H1 (cell line): ENCODE data around the gene NSA2. TPM values are rescaled to one million over a fixed set of nuclear protein-coding genes. Genes with fewer than 3 reads are reported as not detected.

ENCODE experiments used
- CTCF ChIA-PET: fragments of 300-600 bp; sonication (Branson Sonifier 250); formaldehyde crosslinking; loops from one replicate; lab custom pipeline; 2021; ENCODE audit not compliant: partially characterized antibody; lab: Charles Lee
- POLR2A ChIA-PET: fragments of 300-600 bp; sonication (Branson Sonifier 250); formaldehyde crosslinking; loops from one replicate; lab custom pipeline; 2021; ENCODE audit warnings: inconsistent platforms; ENCODE audit not compliant: partially characterized antibody; lab: Charles Lee
- DNase-seq, 2 experiments: peaks; one replicate each; pipeline versions ENCODE4 v3.0.0 to v3.0.0-alpha.2; 2010 to 2022; ENCODE audit warnings: low spot score in 2 of 2, low read depth in 1 of 2, mixed read lengths in 1 of 2
- FAIRE-seq: peaks from 2 replicates; lab custom pipeline; 2011; peaks lifted over from hg19 to GRCh38; lab: Jason Lieb, UNC
- H2AFZ ChIP-seq: 2 replicates; pipeline ENCODE4 v1.8.1; 2012; ENCODE audit warnings: low read length, inconsistent platforms
- H2AK5ac ChIP-seq: 2 replicates; pipeline ENCODE4 v1.6.1; 2013; ENCODE audit warnings: low read depth, low read length
- H2BK120ac ChIP-seq: replicated peaks from 2 replicates; pipeline ENCODE3; 2013; ENCODE audit warnings: low read depth, low read length, inconsistent platforms
- H2BK12ac ChIP-seq: 2 replicates; pipeline ENCODE4 v1.6.1; 2013; ENCODE audit warnings: low read depth, low read length
- H2BK15ac ChIP-seq: 2 replicates; pipeline ENCODE4 v1.6.1; 2013; ENCODE audit warnings: low read length
- H2BK20ac ChIP-seq: 2 replicates; pipeline ENCODE4 v1.6.1; 2013; ENCODE audit warnings: low read length
- H2BK5ac ChIP-seq: 2 replicates; pipeline ENCODE4 v1.6.1; 2013; ENCODE audit warnings: low read depth, low read length
- H3K14ac ChIP-seq: 2 replicates; pipeline ENCODE4 v1.6.1; 2013; ENCODE audit warnings: inconsistent platforms; ENCODE audit not compliant: insufficient read length
- H3K18ac ChIP-seq: 2 replicates; pipeline ENCODE4 v1.6.1; 2013; ENCODE audit warnings: low read length; ENCODE audit errors: extremely low read depth
- H3K23ac ChIP-seq: 2 replicates; pipeline ENCODE4 v1.6.1; 2013; ENCODE audit warnings: inconsistent platforms; ENCODE audit not compliant: insufficient read length
- H3K23me2 ChIP-seq: 2 replicates; pipeline ENCODE4 v1.6.1; 2013; ENCODE audit warnings: low read depth, low read length
- H3K27ac ChIP-seq: 2 replicates; pipeline ENCODE4 v1.6.1; 2011; ENCODE audit warnings: low read depth, low read length, inconsistent platforms
- H3K27me3 ChIP-seq, 4 experiments: replicated peaks in 1 of 4; 1 replicate in 1 of 4; 2 replicates in 3 of 4; pipeline versions ENCODE4 v1.6.1 to v1.8.1; 2011 to 2013; ENCODE audit warnings: low read length in 3 of 4, mild to moderate bottlenecking in 3 of 4, inconsistent platforms in 2 of 4, mixed read lengths in 2 of 4, moderate library complexity in 1 of 4; ENCODE audit not compliant: control insufficient read depth in 3 of 4, insufficient read depth in 3 of 4; ENCODE audit errors: extremely low read depth in 1 of 4
- H3K36me3 ChIP-seq, 4 experiments: 2 replicates each; pipeline versions ENCODE4 v1.6.1 to v1.8.1; 2011 to 2013; ENCODE audit warnings: mild to moderate bottlenecking in 4 of 4, low read length in 3 of 4, moderate library complexity in 2 of 4, control low read depth in 1 of 4, inconsistent platforms in 1 of 4; ENCODE audit not compliant: insufficient read depth in 4 of 4, control insufficient read depth in 2 of 4
- H3K4ac ChIP-seq: replicated peaks from 2 replicates; pipeline ENCODE3; 2013; ENCODE audit warnings: low read length, low read depth, mixed read lengths, inconsistent platforms; ENCODE audit not compliant: insufficient read length
- H3K4me1 ChIP-seq, 4 experiments: replicated peaks in 1 of 4; 1 replicate in 1 of 4; 2 replicates in 3 of 4; pipeline versions ENCODE4 v1.6.1 to v1.8.1; 2011 to 2013; ENCODE audit warnings: low read length in 3 of 4, inconsistent platforms in 2 of 4, mixed read lengths in 1 of 4; ENCODE audit not compliant: insufficient read depth in 4 of 4, control insufficient read depth in 3 of 4
- H3K4me2 ChIP-seq, 2 experiments: 2 replicates each; pipeline versions ENCODE4 v1.6.1 to v1.8.1; 2011 to 2013; ENCODE audit warnings: low read depth in 2 of 2, low read length in 2 of 2, control low read depth in 1 of 2, inconsistent platforms in 1 of 2, mild to moderate bottlenecking in 1 of 2; ENCODE audit not compliant: insufficient read depth in 1 of 2
- H3K4me3 ChIP-seq, 4 experiments: fragments of 200-600, 300-600 bp in 1 of 4; sonication (generic), shearing (Covaris generic), sonication (Bioruptor Twin) in 1 of 4; 2 replicates each; pipeline versions ENCODE4 v1.5.1 to v1.8.1; 2011 to 2016; ENCODE audit warnings: low read length in 4 of 4, low read depth in 3 of 4, control low read depth in 2 of 4, inconsistent platforms in 2 of 4, mild to moderate bottlenecking in 2 of 4, mixed read lengths in 1 of 4, moderate library complexity in 1 of 4; ENCODE audit not compliant: insufficient read depth in 2 of 4; ENCODE audit errors: extremely low read depth in 1 of 4
- H3K56ac ChIP-seq: replicated peaks from 2 replicates; pipeline ENCODE3; 2013; ENCODE audit warnings: low read depth, mild to moderate bottlenecking, mixed read lengths, low read length, inconsistent platforms; ENCODE audit not compliant: insufficient read length
- H3K79me1 ChIP-seq: 2 replicates; pipeline ENCODE4 v1.6.1; 2013; ENCODE audit warnings: low read depth, low read length, control low read depth
- H3K79me2 ChIP-seq, 2 experiments: 2 replicates each; pipeline versions ENCODE4 v1.6.1 to v1.8.1; 2012 to 2013; ENCODE audit warnings: low read length in 2 of 2, mild to moderate bottlenecking in 2 of 2, inconsistent platforms in 1 of 2; ENCODE audit not compliant: insufficient read depth in 2 of 2, control insufficient read depth in 1 of 2
- H3K9ac ChIP-seq, 4 experiments: replicated peaks in 1 of 4; 1 replicate in 1 of 4; 2 replicates in 3 of 4; pipeline versions ENCODE4 v1.6.1 to v1.8.1; 2011 to 2013; ENCODE audit warnings: low read depth in 3 of 4, low read length in 3 of 4, control low read depth in 2 of 4, mild to moderate bottlenecking in 2 of 4, moderate library complexity in 2 of 4, inconsistent platforms in 1 of 4; ENCODE audit errors: extremely low read depth in 1 of 4
- H3K9me3 ChIP-seq, 2 experiments: 2 replicates each; pipeline versions ENCODE4 v1.6.1 to v1.8.1; 2012 to 2013; ENCODE audit warnings: mild to moderate bottlenecking in 2 of 2, moderate library complexity in 2 of 2, control low read depth in 1 of 2, inconsistent platforms in 1 of 2, low read depth in 1 of 2, low read length in 1 of 2, mixed read lengths in 1 of 2; ENCODE audit not compliant: insufficient read depth in 2 of 2
- H4K20me1 ChIP-seq, 2 experiments: replicated peaks in 1 of 2; 2 replicates each; pipeline versions ENCODE3 to v1.8.1; 2011 to 2013; ENCODE audit warnings: inconsistent platforms in 2 of 2, low read length in 2 of 2, mild to moderate bottlenecking in 1 of 2; ENCODE audit not compliant: insufficient read depth in 2 of 2, control insufficient read depth in 1 of 2
- H4K5ac ChIP-seq: 2 replicates; pipeline ENCODE4 v1.6.1; 2013; ENCODE audit warnings: low read length, low read depth, mixed read lengths, inconsistent platforms; ENCODE audit not compliant: insufficient read length
- H4K8ac ChIP-seq: 2 replicates; pipeline ENCODE4 v1.8.0; 2013; ENCODE audit warnings: mild to moderate bottlenecking, moderate library complexity, low read length, inconsistent platforms; ENCODE audit not compliant: insufficient read depth; ENCODE audit errors: extremely low read depth
- H4K91ac ChIP-seq: replicated peaks from 2 replicates; pipeline ENCODE3; 2013; ENCODE audit warnings: low read length, mixed read lengths, inconsistent platforms; ENCODE audit not compliant: insufficient read length
- ASH2L ChIP-seq: fragments of 200-600, 300-600 bp; sonication (generic); IDR thresholded peaks from one replicate; pipeline ENCODE4 v1.7.1; 2017; ENCODE audit warnings: low read length
- CHD1 ChIP-seq: IDR thresholded peaks from 2 replicates; pipeline ENCODE4 v1.6.1; 2012; ENCODE audit warnings: low read depth, low read length, improper control_type of control experiment
- CTCF ChIP-seq, 3 experiments: IDR thresholded peaks; 1 replicate in 2 of 3; 2 replicates in 1 of 3; pipeline versions ENCODE4 v1.5.1 to v1.6.1; 2011; ENCODE audit warnings: low read length in 3 of 3, mild to moderate bottlenecking in 3 of 3, inconsistent platforms in 2 of 3, low read depth in 1 of 3, moderate library complexity in 1 of 3; ENCODE audit not compliant: insufficient read depth in 1 of 3; ENCODE audit errors: control extremely low read depth in 1 of 3
- GABPA ChIP-seq: IDR thresholded peaks from 2 replicates; pipeline ENCODE4 v1.6.1; 2011; ENCODE audit warnings: mild to moderate bottlenecking, low read length, moderate library complexity, borderline replicate concordance; ENCODE audit not compliant: insufficient read depth
- JUND ChIP-seq: IDR thresholded peaks from 2 replicates; pipeline ENCODE4 v1.6.1; 2011; ENCODE audit warnings: mild to moderate bottlenecking, improper control_type of control experiment, low read length
- KDM4A ChIP-seq: IDR thresholded peaks from one replicate; pipeline ENCODE4 v1.7.1; 2012; ENCODE audit warnings: low read depth, mild to moderate bottlenecking, moderate library complexity, low read length, inconsistent platforms; ENCODE audit not compliant: severe bottlenecking
- POU5F1 ChIP-seq: IDR thresholded peaks from 2 replicates; pipeline ENCODE4 v1.6.1; 2011; ENCODE audit warnings: low read depth, mild to moderate bottlenecking, low read length, moderate library complexity
- RAD21 ChIP-seq, 2 experiments: IDR thresholded peaks in 1 of 2; conservative IDR thresholded peaks in 1 of 2; 2 replicates each; pipeline ENCODE4 v1.6.1; 2011; ENCODE audit warnings: low read depth in 2 of 2, low read length in 2 of 2, improper control_type of control experiment in 1 of 2, inconsistent platforms in 1 of 2, mild to moderate bottlenecking in 1 of 2, moderate library complexity in 1 of 2
- RNF2 ChIP-seq: fragments of 200-900, 300-1000 bp; sonication (generic); IDR thresholded peaks from 2 replicates; pipeline ENCODE4 v1.7.1; 2016; ENCODE audit warnings: borderline replicate concordance, low read depth, mild to moderate bottlenecking, antibody characterized with exemption, low read length; ENCODE audit not compliant: poor library complexity, severe bottlenecking; ENCODE audit errors: missing control alignments
- TCF12 ChIP-seq: IDR thresholded peaks from 2 replicates; pipeline ENCODE4 v1.6.1; 2011; ENCODE audit warnings: low read depth, mild to moderate bottlenecking, low read length
- ZNF274 ChIP-seq: IDR thresholded peaks from 2 replicates; pipeline ENCODE4 v1.7.0; 2012; ENCODE audit warnings: low read length, borderline replicate concordance; ENCODE audit errors: extremely low read depth
- WGBS, 2 experiments: shearing (Covaris generic) in 1 of 2; methylation state at CpG; one replicate each; pipeline versions ENCODE4 v1.1.6 to v1.1.7; 2013 to 2015; ENCODE audit warnings: low lambda C conversion rate in 2 of 2, mixed read lengths in 2 of 2, inconsistent platforms in 1 of 2, low coverage in 1 of 2, missing lambda C conversion rate in 1 of 2; ENCODE audit not compliant: insufficient replicate concordance in 2 of 2, insufficient coverage in 1 of 2, insufficient read length in 1 of 2; ENCODE audit errors: extremely low coverage in 1 of 2, missing lambda C conversion rate in 1 of 2; 5-methylcytosine and 5-hydroxymethylcytosine counted together
- polyA plus RNA-seq, 7 experiments: library from polyadenylated mRNA; depleted of rRNA in 3 of 7; stranded (reverse) in 5 of 7; unstranded in 2 of 7; fragments of >200 nt in 5 of 7; fragments of 200-250 nt in 2 of 7; gene quantifications; 1 replicate in 5 of 7; 2 replicates in 1 of 7; 4 replicates in 1 of 7; pipeline versions ENCODE4 v1.2.1 to v1.2.3, GENCODE V29; 2011 to 2013; ENCODE audit warnings: missing spikeins in 2 of 7, mixed read lengths in 2 of 7
- total RNA-seq: library from RNA; stranded (reverse); fragmentation: NEBNext Ultra II Directional; extraction: Animal tissue kit (Norgen Biotek cat#: 25700); gene quantifications from 2 replicates; pipeline ENCODE4 v1.2.1, GENCODE V29; 2021

Gene NSA2
- total and polyA plus RNA-seq, 2 of the 8 experiments (the other 6 are each of a cell fraction or from before 2014, with no cell fraction given) = 17.0 to 68.7 TPM

- no peak overlapping the region for H3K4me3 ChIP-seq
- H3K18ac ChIP-seq = no peak overlapping the region
- no peak overlapping the region for H2BK20ac ChIP-seq
- H3K14ac ChIP-seq = no peak overlapping the region
- peaks cover 0 to 4% (median 0%) of the 10 kb centered on the region in 4 experiments; a peak in 1 of 7 replicates for H3K4me1 ChIP-seq
- H3K27me3 ChIP-seq = no peaks in the 10 kb centered on the region
- H3K9ac ChIP-seq = no peak overlapping the region
- peaks cover 3 to 24% of the 10 kb centered on the region in 2 experiments for H3K79me2 ChIP-seq
- H3K23me2 ChIP-seq = no peaks in the 10 kb centered on the region
- H3K4ac ChIP-seq = no peak overlapping the region
- no peak overlapping the region for H2AK5ac ChIP-seq
- H2BK120ac ChIP-seq = no peak overlapping the region
- 91% methylated on average over 1 of the region's 1 CpG; no CpG with 5 or more reads in 1 of the 2 experiments for WGBS, 2 experiments
- DNase-seq = no peak
- FAIRE-seq = no peak
- no peaks in the 10 kb centered on the region for H3K79me1 ChIP-seq
- H2BK15ac ChIP-seq = no peak overlapping the region
- no peak overlapping the region for H4K8ac ChIP-seq
- H2AFZ ChIP-seq = no peak overlapping the region
- no peak overlapping the region for H3K56ac ChIP-seq
- H3K9me3 ChIP-seq = no peaks in the 10 kb centered on the region
- no peak overlapping the region for H3K27ac ChIP-seq
- ChIA-PET POLR2A (interaction anchor here (0.5 to 1.2 kb wide), 2 partner anchors 10 to 12 kb away, joined by 3 read pairs; no protein-coding TSS in a partner anchor), CTCF (interaction anchor here (0.7 to 1.4 kb wide), 4 partner anchors 10 to 158 kb away, joined by 3 read pairs; no protein-coding TSS in a partner anchor)
- no peak overlapping the region for H2BK5ac ChIP-seq
- H2BK12ac ChIP-seq = no peak overlapping the region
- H4K5ac ChIP-seq = no peak overlapping the region
- H4K20me1 ChIP-seq = no peaks in the 10 kb centered on the region
- no peak overlapping the region for H3K23ac ChIP-seq
- no peak overlapping the region for H4K91ac ChIP-seq
- no peak overlapping the region for H3K4me2 ChIP-seq
- peaks cover 2 to 46% (median 23%) of the 10 kb centered on the region in 4 experiments; a peak in 6 of 8 replicates for H3K36me3 ChIP-seq
- TF ChIP-seq RAD21 (IDR thresholded peaks at IDR 0.05 in 1 of 2, conservative IDR thresholded peaks at IDR 0.05 in 1 of 2; ENCODE audit: low read depth in 2 of 2, low read length in 2 of 2) = no peak
- no peak for TF ChIP-seq CHD1
- no peak for TF ChIP-seq JUND
- no peak for TF ChIP-seq RNF2
- no peak for TF ChIP-seq ZNF274
- no peak for TF ChIP-seq CTCF (IDR thresholded peaks at IDR 0.05; ENCODE audit: control extremely low read depth in 1 of 3, insufficient read depth in 1 of 3, low read depth in 1 of 3, low read length in 3 of 3)
- TF ChIP-seq POU5F1 = no peak
- no peak for TF ChIP-seq KDM4A
- TF ChIP-seq TCF12 = no peak
- no peak for TF ChIP-seq ASH2L
- TF ChIP-seq GABPA = no peak
These were observed 5.8 kb upstream of the NSA2 start for GRCh38 chr5:74761241-74761640.
